GM18873 (cell line): ENCODE results near the gene FAM228A.
"Not testable (repeated sequence)": the region's sequence is repeated elsewhere in the genome, so short reads cannot be mapped to it uniquely, and the experiment has no call there.

Source experiments
- ATAC-seq: cut with Tn5 transposase; IDR thresholded peaks from one replicate; pipeline ENCODE4 v1.9.1; 2021; ENCODE audit warnings: mild to moderate bottlenecking, moderate library complexity, moderate number of reproducible peaks; ENCODE audit not compliant: unreplicated experiment, low FRiP score

FAM228A gene

GRCh38 chr2:24174851-24175277, at the start of gene FAM228A:
TSS of gene FAM228A (plus strand) at chr2:24175053. CDS start at chr2:24175481, 428 bp downstream.
- ATAC-seq, result no peak

GRCh38 chr2:24125956-24126355, 48.9 kb upstream of the FAM228A start:
- ATAC-seq, result no peak

DNA sequence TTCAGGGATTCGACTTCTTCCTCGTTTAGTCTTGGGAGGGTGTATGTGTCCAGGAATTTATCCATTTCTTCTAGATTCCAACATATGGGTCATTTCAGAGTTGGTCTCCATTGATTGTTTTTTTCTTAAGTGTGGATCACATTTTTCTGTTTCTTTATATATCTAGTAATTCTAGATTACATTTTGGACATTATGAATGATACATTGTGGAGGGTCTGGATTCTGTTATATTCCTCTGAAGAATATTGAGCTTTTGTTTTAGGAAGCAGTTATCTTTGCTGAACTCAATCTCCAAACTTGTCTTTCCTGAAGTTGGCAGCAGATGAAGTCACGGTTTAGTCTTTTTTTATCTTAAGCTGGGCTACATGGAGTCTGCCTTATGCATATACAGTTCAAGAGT, 42.3 kb upstream of the FAM228A start:
- no peak for ATAC-seq

DNA sequence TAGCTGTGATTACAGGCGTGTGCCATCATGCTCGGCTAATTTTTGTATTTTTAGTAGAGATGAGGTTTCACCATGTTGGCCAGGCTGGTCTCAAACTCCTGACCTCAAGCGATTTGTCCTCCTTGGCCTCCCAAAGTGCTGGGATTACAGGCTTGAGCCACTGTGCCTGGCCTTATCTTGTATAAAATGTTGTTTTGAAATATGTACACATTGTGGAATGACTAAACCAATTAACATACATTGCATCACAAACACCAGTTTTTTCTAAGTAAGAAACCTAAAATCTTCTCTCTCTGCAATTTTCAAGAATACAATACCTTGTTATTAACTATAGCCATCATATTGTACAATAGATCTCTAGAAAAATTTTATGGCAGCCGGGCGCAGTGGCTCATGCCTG, 34.5 kb upstream of the FAM228A start:
- not testable (repeated sequence) for ATAC-seq

DNA sequence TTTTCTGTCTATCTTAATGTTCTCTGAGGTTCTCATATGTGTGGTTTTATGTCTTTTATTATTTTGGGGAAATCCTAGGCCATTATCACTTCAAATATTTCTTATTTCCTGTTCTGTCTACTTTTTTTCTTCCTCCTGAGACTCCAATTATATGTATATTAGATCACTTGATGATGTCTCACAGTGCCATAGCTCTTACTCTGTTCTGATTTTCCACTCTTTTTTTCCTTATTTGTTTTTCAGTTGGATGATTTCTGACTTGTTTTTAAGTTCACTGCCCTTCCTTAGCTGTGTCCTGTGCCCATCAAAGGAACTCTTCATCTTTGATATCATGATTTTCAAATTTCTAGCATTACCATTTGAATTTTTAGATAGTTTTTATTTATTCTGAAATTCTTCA, 27.5 kb upstream of the FAM228A start:
- ATAC-seq, result no peak

DNA sequence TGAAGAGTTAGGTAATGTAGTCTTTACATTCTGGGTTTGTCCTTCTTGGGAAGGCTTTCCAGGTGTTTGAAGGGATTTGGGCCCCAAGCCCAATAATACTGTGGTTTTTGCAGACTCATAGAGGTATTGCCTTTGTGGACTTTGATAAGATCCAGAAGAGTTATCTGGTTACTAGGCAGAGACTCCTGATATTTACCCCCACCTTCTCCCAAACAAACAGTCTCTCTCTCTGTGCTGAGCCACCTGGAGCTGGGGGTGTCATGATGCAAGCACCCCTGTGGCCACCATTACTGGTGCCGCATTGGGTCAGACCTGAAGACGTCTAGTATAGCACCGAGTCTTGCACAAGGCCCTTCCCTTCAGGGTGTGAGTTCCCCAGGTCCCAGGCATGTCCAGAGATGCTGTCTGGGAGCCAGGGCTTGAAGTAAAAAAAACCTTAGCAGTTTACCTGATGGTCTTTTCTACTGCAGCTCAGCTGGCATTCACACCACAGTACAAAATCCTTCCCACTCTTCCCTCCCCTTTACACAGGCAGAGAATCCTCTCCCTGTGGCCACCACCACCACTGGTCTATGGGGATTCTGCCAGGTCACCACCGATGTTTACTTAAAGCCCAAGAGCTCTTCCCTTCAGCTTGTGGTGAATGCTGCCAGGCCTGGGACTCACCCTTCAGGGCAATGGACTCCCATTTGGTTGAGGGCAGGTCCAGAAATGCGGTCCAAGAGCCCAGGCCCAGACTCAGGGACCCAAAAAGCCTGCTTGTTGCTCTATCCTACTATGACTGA, 22.2 kb upstream of the FAM228A start:
- ATAC-seq, result no peak

- no peak for ATAC-seq
Observed at GRCh38 chr2:24153478-24153877, 21.4 kb upstream of the FAM228A start.

GRCh38 chr2:24158131-24158530, 16.7 kb upstream of the FAM228A start:
- no peak for ATAC-seq

GRCh38 chr2:24159708-24160107, 15.1 kb upstream of the FAM228A start:
- no peak for ATAC-seq

DNA sequence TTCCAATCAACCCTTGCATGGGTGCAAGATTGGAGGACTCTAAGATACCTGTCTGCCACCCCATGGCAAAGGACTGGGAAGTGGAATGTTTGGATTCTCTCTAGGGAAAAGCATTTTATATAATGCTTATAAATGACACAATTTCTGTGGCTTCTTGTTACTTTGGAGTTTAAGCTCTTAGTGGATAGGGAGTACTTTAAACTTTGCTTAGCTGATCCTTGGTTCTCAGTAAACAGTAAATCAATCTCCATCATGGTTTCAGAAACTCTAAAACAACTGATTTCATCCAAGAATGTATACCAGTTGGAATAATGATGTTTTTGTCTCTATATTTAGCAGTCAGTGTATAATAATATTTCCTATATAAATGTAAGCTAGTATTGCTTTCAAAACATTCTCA, 14.1 kb upstream of the FAM228A start:
- no peak for ATAC-seq

DNA sequence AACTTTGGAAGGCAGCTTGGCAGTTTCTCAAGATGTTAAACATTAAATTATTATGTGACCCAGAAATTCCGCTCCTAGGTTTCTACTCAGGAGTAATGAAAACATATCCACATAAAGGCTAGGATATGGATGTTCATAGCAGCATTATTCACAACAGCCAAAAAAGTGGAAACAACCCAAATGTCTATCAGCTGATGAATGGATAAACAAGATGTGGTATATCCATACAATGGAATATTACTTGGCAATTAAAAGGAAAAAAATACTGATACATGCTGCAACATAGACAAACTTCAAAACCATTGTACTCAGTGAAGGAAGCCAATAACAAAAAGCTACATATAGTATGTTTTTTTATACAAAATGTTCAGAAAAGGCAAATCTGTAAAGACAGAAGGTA, 12.4 kb upstream of the FAM228A start:
- no peak for ATAC-seq

DNA sequence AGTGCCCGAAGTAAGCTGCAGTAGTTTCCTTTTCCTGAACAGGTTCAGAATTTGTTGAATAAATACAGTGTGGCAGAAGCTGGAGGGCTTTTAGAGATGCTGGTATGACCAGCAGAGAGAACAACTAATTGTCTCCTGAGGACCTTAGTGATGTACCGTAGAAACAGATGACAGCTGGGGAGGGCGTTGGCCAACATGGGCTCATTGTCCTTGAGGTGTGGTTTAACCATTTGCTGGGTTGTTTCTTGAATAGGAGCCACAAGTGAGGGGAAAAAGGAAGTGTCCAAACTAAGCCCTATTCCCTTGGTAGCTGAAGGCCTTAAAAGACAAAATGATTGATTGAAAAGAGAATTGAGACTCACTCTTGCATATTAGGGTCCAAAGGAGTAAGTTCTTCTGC, 11.7 kb upstream of the FAM228A start:
- ATAC-seq, result no peak

DNA sequence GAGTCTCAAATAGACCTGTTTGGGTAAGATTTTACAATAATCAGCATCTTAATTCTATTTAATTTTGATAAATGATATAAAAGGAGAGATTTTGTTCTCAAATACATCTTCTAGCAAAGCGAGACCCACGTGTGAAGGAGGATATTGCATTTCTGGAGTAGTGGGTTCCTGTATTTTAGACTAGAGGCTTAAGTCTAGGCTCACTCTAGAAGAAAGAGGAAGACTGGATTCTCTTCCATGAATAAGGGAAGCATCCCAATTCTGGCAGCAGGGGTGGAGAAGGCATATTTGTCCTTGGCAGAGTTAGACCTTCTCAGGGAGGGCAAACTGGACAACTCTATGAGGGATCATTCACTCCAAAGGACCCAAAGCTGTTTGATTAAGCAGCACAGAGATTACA, 11.3 kb upstream of the FAM228A start:
- ATAC-seq, result no peak

GRCh38 chr2:24164416-24164973, 10.4 kb upstream of the FAM228A start:
- ATAC-seq, result peak; percentile 60

DNA sequence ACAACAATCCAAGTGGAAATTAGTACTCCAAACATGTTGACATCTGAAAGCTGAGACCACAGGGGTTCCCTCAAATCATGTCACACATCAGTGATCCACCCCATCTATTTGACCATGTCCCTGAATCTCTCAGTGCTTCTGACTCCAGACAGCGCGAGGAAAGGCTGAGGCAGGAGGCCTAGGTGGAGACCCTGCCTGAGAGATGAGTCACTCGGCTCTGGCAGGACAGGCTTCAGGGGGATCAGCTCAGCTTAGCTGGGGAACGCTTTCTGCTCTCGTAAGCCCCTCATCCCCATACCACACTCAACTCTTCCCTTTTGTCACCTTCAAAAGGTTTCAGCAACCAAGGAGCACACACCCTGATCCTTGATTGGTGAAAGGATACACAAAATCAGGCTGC, 5.8 kb upstream of the FAM228A start:
- no peak for ATAC-seq

- no peak for ATAC-seq
Observed at GRCh38 chr2:24175631-24176187, 856 bp downstream of the FAM228A start.

- no peak for ATAC-seq
Observed at GRCh38 chr2:24176326-24176725, 1.5 kb downstream of the FAM228A start.

- ATAC-seq, result no peak
Observed at GRCh38 chr2:24179683-24180082, 4.8 kb downstream of the FAM228A start.

DNA sequence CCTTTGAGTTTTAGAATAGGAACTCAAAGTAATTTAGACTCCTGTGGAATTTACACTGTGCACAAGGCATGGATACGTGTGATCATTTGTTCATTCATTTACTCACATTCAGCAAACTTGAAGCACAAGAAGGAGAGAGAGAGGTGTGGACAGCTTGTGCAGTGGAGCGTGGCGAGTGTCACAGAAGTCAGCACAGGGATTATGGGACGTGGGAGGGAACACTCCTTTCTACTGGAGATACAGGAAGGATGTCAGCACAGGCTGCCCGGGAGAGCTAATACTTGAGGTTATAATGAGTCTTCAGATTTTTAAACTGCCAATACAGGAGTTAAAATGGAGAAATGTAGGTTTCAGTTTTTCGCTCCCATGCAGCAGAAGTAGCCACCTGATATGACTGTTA, 7.0 kb downstream of the FAM228A start:
- ATAC-seq, result no peak

- ATAC-seq, result no peak
Observed at GRCh38 chr2:24182507-24182906, 7.7 kb downstream of the FAM228A start.

- no peak for ATAC-seq
Observed at GRCh38 chr2:24183366-24184069, 8.7 kb downstream of the FAM228A start.
